Fibroblast of pulmonary artery (primary cell): Measurements from ENCODE around the gene MCAT.

Experiments used
- DNase-seq: peaks from one replicate; pipeline ENCODE4 v3.0.0-alpha.2; 2010; ENCODE audit warnings: low read depth
- H3K4me3 ChIP-seq: replicated peaks from 2 replicates; pipeline ENCODE4 v1.5.1; 2011; ENCODE audit warnings: low read depth, mild to moderate bottlenecking, control low read depth, low read length, moderate library complexity
- TF ChIP-seq, protein P1 (sequence below): IDR thresholded peaks from 2 replicates; pipeline ENCODE4 v1.5.1; 2011; ENCODE audit warnings: mild to moderate bottlenecking, control low read depth, low read length, inconsistent platforms; ENCODE audit errors: missing control alignments

The MCAT gene

DNA sequence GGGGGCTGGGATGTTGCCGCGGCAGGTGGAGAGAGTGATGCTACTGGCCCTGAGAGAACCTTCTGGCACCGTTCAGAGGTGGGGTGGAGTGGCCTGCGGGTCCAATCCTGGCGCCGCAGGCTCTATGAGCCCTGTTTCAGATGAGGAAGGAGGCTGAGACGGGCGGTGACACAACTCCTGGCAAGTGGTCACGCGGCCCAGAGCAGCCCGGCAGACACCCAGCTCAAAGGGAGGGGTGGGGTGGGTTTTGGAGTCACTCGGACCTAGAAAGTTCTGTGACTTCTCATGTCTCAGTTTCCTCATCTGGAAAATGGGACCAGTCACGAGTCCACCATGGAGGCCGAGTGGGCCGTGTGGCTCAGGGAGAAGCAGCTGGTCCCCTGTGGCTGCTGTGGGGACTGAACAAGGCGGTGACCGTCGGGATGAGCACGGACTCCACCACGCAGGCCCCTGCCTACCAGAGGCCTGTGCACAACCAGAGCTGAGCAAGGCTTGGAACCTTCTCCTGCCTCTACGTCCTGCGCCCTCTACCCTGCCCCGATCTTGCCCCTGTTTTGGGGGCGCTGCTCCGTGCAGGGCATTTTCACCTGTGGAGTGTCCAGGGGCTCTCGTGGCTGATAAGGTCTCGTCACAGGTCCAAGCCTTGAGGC lies 11.8 kb upstream of the MCAT start:
- no peak overlapping the region for H3K4me3 ChIP-seq
- TF ChIP-seq, protein P1, sequence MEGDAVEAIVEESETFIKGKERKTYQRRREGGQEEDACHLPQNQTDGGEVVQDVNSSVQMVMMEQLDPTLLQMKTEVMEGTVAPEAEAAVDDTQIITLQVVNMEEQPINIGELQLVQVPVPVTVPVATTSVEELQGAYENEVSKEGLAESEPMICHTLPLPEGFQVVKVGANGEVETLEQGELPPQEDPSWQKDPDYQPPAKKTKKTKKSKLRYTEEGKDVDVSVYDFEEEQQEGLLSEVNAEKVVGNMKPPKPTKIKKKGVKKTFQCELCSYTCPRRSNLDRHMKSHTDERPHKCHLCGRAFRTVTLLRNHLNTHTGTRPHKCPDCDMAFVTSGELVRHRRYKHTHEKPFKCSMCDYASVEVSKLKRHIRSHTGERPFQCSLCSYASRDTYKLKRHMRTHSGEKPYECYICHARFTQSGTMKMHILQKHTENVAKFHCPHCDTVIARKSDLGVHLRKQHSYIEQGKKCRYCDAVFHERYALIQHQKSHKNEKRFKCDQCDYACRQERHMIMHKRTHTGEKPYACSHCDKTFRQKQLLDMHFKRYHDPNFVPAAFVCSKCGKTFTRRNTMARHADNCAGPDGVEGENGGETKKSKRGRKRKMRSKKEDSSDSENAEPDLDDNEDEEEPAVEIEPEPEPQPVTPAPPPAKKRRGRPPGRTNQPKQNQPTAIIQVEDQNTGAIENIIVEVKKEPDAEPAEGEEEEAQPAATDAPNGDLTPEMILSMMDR = no peak
- DNase-seq = no peak

DNA sequence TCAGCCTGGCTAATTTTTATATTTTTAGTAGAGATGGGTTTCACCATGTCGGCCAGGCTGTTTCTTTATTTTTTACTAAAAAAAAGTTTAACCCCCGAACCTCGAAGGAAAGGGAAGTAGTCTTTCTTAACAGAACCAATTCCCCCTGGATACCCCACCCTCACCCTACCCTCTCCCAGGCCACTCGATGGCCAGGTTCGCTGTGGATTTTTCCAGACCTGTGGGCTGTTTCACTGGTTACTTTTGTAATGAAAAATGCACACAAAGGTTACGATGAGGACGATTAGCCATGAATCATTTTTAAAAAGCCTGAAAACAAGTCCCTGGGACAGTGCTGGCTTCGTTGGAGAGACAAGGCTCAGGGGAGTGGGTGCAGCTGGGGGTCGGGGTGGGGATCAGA lies 10.7 kb upstream of the MCAT start:
- TF ChIP-seq, protein P1 = no peak
- H3K4me3 ChIP-seq = no peak overlapping the region
- no peak for DNase-seq

DNA sequence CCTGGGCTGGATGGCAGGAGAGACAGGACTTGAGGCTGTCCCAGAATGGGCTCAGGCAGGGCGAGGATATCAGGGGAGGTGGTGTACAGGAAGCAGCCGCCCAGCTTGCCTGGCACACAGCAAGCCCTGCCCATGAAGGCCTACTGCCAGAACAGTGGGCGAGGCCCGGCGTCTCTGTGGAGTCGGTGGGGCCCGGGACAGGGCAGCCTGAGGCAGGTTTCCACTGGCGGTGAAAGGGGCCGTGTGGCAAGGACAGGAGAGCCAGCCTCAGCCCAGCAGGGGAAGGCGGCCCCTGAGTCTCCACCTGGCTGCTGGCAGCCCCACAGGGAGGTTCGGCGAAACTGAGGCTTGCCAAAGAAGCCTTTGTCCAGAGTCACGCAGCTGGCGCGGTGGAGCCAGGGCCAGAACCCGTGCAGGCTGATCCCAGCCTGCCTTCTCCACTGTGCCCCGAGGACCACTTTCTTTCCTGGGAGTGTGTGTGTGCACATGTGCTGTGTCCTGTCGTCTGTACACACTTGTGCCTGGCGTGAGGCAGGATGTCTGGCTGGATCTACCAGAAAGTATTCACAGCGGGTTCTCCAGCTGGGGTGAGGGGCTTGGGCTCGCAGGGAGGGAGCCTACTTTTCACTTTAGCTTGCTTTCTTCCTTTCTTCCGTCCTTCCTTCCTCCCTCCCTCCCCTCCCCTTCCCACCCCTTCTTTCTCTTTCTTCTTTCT lies 9.3 kb upstream of the MCAT start:
- peak overlapping the region; percentile 73 for H3K4me3 ChIP-seq
- DNase-seq = peak; percentile 45
- TF ChIP-seq, protein P1 = no peak

DNA sequence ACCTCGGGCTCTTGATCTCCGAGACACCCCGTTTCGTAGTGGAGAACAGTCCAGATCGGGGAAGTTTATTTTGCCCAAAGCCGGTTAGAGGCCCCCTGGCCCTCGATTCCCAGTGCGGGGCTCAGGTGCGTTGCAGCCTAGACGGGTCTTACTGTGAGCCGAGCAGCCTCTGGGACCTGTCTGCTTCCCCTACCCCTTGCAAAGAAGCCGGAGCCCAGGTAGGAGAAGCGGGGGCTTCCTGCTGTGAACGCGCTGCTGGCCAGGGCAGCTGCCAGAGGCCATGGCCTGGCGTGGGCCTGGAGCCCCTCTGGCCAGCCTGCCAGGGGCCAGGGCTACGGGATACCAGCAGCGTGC lies 8.8 kb upstream of the MCAT start:
- no peak for DNase-seq
- peak overlapping the region; percentile 73 for H3K4me3 ChIP-seq
- TF ChIP-seq, protein P1 = no peak

DNA sequence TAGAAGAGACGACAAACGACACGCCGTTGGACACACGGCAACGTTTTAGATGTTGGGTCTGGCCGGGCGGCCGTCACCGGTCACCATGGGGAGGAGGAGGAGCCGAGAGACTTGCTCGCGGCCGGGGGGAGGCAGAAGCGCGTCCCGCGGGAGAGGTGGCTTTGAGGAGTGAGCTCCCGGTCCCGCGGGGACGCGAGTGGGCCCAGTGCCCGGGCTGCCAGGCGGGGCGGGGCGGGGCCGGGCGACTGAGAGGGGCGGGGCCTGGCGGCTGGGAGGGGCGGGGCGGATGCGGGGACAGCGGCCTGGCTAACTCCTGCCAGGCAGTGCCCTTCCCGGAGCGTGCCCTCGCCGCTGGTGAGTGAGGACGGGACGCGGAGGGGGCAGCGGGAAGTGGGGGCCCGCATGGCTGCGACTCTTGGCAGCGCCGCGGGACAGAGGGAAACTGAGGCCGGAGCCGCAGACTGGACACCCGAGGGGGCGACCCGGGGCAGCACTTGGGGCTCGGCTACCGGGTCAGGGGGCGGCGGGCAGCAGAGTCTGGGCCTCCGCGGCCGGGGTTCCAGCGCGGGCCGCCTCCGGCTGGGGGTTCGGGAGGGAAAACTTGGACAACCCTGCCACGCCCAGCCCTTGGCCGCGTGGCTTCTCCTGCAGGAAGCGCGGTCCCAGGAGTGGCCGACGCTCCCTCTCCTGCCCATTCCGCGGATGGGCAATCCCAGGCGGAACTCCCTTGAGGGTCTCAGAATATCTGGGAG lies 8.2 kb upstream of the MCAT start, which contains the start of gene TSPO:
TSS of gene TSPO (plus strand) at position 309 of the 752 bp plus-strand sequence. CDS start 7,680 bp downstream, outside the sequence.
- TF ChIP-seq, protein P1 = no peak
- DNase-seq = peak; percentile 44

DNA sequence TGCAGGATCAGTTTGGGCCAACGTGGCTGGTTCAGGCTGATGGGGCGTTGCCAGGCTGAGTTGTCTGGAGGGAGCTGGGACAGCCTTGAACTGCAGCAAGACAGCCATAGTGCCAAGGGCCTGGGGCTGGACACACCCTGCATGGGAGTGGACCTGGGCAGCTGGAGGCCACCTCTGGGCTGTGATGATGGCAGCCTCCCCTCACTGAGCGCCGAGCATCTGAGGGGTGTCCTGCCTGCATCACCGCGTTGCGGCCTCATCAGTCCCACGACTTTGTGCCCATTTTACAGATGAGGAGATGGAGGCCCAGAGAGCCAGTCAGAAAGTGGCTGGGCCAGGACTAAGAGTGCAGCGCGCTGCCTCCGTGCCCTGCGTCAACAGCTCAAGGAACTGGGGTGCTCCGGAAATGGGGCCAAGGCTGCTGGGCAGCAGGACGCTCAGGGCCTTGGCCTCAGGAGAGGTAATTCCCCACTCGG lies 7.6 kb upstream of the MCAT start:
- TF ChIP-seq, protein P1 = no peak
- no peak for DNase-seq

More for the DNA sequence above, 8.2 kb upstream of the MCAT start, which contains the start of gene TSPO:
- H3K4me3 ChIP-seq = peak within 1 kb of the TSS; percentile 73

More for the DNA sequence above, 7.6 kb upstream of the MCAT start:
- H3K4me3 ChIP-seq = peak overlapping the region; percentile 73
